Mesenteric fat pad (tissue), 1 donor: ENCODE results near the gene GATD1. TPM values are rescaled to one million over a fixed set of nuclear protein-coding genes. Genes with fewer than 3 reads are reported as not detected.

ENCODE experiments used
- DNase-seq: peaks from one replicate; pipeline ENCODE4 v3.0.0-alpha.2; 2020; ENCODE audit warnings: low spot score
- total RNA-seq: library from RNA; stranded (reverse); fragmentation: NEBNext Ultra II Directional; extraction: Animal tissue kit (Norgen Biotek cat#: 25700); gene quantifications from one replicate; pipeline ENCODE4 v1.2.1, GENCODE V29; 2021
- donor health status: DM: yes; HTN: yes; CAD: no.

The GATD1 gene
- total RNA-seq, 1 donor from 2014 or later: 54.1 TPM

GRCh38 chr11:782264-783174, 5.2 kb upstream of the GATD1 start:
- no peak for DNase-seq

GRCh38 chr11:779955-780532, 2.8 kb upstream of the GATD1 start:
- DNase-seq: no peak

GRCh38 chr11:778976-779954, 2.0 kb upstream of the GATD1 start:
- DNase-seq: no peak

GRCh38 chr11:776561-777287, 563 bp downstream of the GATD1 start:
- no peak for DNase-seq

- no peak for DNase-seq
These were observed 1.1 kb downstream of the GATD1 start for GRCh38 chr11:776263-776560.

- DNase-seq: no peak
These were observed 2.3 kb downstream of the GATD1 start for GRCh38 chr11:774873-775592.

GRCh38 chr11:773830-774229, 3.5 kb downstream of the GATD1 start:
- no peak for DNase-seq

- DNase-seq: no peak
These were observed 3.9 kb downstream of the GATD1 start for GRCh38 chr11:773425-773824.

- no peak for DNase-seq
These were observed 4.6 kb downstream of the GATD1 start for GRCh38 chr11:772429-773390.

- no peak for DNase-seq
These were observed 5.6 kb downstream of the GATD1 start for GRCh38 chr11:771617-772204.

- DNase-seq: no peak
These were observed 6.4 kb downstream of the GATD1 start for GRCh38 chr11:770642-771616.

GRCh38 chr11:769887-770641, 7.2 kb downstream of the GATD1 start:
- DNase-seq: no peak

- no peak for DNase-seq
These were observed 10.0 kb downstream of the GATD1 start for GRCh38 chr11:767238-767637.

- DNase-seq: no peak
These were observed 10.4 kb downstream of the GATD1 start for GRCh38 chr11:766936-767210.

GRCh38 chr11:766106-766935, 11.0 kb downstream of the GATD1 start:
- no peak for DNase-seq

- DNase-seq: no peak
These were observed 11.5 kb downstream of the GATD1 start for GRCh38 chr11:765802-766091.
